GM18507 (cell line): ENCODE measurements around the gene EPHB2.
"Not testable (repeated sequence)": the region's sequence is repeated elsewhere in the genome, so short reads cannot be mapped to it uniquely, and the experiment has no call there.

Experiments used
- DNase-seq: peaks from one replicate; pipeline ENCODE4 v3.0.0; 2011; ENCODE audit warnings: low read depth; ENCODE audit not compliant: insufficient read length; ENCODE audit errors: extremely low spot score
- FAIRE-seq: peaks from 2 replicates; lab custom pipeline; 2011; peaks lifted over from hg19 to GRCh38; lab: Jason Lieb, UNC

The EPHB2 gene

DNA sequence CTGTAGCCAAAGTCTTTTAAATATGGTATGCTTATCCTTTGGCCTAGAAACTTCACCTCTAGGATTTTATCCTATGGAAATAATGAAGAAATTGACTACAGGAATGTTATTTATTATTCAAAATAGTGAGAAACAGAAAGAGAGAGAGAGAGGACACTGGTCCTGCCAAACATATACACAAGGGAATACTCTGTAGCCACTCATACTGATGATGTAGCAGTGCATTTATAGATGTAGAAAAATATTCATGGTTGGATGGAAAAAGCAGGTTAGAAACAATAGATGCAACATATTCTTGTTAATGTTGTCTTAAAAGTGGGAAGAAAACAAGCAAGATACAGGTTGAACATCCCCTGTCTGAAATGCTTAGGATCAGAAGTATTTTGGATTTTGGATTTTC, 22.2 kb upstream of the EPHB2 start:
- DNase-seq (no peak), FAIRE-seq (no peak)

DNA sequence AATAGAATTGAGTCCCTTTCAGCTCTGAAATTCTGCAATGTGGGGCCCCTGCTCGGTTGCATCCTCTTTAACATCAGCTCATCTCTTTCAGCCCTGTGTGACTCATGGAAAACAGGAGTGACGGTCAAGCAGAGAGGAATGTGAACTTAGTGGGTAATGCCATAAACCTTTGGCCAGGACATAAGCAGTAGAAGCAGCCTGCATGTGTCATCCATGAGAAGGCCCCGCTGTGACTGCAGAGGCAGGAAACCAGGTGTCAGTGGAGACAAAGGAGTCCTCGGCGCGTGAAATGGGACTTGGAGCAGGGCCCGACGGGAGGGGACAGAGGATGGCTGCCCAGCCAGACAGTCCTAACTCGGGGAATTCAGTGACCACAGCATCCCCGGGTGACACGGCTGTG, 21.1 kb upstream of the EPHB2 start:
- FAIRE-seq (no peak), DNase-seq (no peak)

GRCh38 chr1:22691031-22691753, 19.4 kb upstream of the EPHB2 start:
- no peak for FAIRE-seq
- DNase-seq: no peak

GRCh38 chr1:22694172-22694571, 16.5 kb upstream of the EPHB2 start:
- FAIRE-seq: no peak

GRCh38 chr1:22696610-22697009, 14.0 kb upstream of the EPHB2 start:
- DNase-seq: no peak
- no peak for FAIRE-seq

More at GRCh38 chr1:22694172-22694571, 16.5 kb upstream of the EPHB2 start:
- DNase-seq: no peak

DNA sequence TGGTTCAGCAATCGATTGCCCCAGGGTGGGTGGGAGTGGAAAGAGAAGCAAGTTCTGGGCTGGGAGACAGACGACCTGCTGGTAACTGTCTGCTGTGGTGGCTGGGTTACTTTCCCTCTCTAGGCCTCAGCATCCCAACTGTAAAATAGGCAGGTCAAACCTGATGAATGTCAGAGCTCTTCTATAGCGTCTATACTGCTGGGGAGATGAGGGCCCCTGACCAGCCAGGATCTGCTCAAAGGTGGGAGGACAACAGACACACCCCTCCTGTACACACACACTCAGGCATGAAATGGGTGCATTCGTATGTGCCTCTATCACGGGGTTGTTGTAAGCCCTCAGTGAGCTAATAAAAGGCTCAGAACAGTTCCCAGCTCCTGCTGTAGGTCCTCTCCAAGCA, 12.7 kb upstream of the EPHB2 start:
- DNase-seq (no peak), FAIRE-seq (no peak)

GRCh38 chr1:22699681-22700520, 10.7 kb upstream of the EPHB2 start:
- FAIRE-seq (no peak), DNase-seq (no peak)

DNA sequence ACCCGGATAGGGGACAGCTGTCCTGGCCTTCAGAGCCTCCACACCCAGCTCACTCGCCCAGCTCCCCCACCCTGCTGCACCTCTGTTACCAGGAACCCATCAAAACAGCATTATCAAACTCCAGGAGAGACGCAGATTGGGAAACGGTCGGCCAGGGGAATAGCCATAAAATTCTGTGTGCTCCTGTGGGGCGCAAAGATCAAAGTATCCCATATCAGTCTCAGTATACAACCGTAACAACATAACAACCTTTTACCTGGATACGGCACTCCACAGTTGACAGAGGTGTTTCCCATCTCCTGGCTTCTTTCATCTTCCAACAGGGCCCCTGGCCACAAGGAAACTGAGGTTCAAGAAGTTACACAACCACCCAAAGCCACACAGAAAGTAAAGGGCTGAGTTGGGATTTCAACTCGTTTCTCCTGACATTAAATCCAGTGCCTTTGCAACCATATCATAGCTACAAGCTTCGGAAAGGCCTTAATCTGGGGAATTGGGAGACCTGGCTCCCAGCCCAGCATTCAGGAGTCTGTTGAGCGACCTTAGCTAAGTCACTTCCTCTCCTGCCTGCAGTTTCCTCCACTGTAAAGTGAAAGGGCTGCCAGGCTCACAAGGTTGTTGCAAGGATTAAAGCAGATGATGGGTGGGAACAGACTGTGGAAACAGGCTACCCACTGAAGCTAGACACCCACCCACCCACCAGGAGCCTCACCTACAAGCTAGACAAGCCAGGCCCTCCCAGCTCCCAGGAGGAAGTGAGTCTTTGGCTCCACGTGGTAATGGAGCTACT, 8.1 kb upstream of the EPHB2 start:
- DNase-seq: no peak
- FAIRE-seq: no peak

GRCh38 chr1:22704440-22705067, 6.1 kb upstream of the EPHB2 start:
- DNase-seq: peak; percentile 68
- peak; percentile 89 for FAIRE-seq

GRCh38 chr1:22705586-22705985, 5.1 kb upstream of the EPHB2 start:
- DNase-seq (no peak), FAIRE-seq (no peak)

GRCh38 chr1:22706100-22706499, 4.5 kb upstream of the EPHB2 start:
- not testable (repeated sequence) for FAIRE-seq, DNase-seq

DNA sequence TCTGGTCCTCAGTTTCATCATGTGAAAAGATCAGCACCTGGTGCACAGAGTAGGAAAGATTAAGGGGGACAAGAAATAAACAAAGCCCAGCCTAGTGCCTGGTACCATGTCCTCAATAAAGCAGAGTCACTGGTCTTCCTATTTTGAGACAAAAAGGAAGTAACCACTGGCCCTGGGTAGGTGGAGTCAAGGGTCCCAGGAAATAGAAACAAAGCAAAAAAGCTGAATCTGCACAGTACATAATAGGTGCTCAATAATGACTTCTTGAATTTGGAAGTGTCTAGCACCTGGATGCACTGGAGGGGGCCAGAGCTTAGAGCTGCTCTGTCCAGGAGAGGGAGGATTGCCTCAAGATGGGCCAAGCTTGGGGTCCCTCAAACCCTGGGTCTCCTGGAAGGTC, 1.9 kb upstream of the EPHB2 start:
- FAIRE-seq (no peak), DNase-seq (no peak)

DNA sequence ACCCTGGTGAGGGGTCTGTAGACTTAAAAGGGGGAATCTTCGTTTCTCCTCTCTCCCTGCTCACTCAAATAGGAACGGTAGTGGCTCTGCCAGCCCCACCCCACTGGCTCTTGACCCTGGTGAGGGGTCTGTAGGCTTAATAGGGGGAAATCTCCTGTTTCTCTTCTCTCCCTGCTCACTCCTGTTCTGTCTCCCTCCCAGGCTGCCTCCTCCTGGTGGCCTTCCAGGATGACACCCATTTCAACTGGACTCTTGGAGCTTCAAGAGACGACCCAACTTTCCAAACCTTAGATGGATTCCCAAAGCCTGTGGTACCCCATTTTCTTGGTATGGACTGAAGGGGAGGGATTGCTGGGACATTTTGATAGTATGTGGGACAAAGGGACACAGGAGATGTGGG, 1.4 kb upstream of the EPHB2 start:
- DNase-seq (no peak), FAIRE-seq (no peak)

- DNase-seq: no peak
- FAIRE-seq: no peak
These were observed 543 bp upstream of the EPHB2 start for GRCh38 chr1:22709891-22710700.

GRCh38 chr1:22711071-22711470, 432 bp downstream of the EPHB2 start:
- no peak for DNase-seq
- no peak for FAIRE-seq

DNA sequence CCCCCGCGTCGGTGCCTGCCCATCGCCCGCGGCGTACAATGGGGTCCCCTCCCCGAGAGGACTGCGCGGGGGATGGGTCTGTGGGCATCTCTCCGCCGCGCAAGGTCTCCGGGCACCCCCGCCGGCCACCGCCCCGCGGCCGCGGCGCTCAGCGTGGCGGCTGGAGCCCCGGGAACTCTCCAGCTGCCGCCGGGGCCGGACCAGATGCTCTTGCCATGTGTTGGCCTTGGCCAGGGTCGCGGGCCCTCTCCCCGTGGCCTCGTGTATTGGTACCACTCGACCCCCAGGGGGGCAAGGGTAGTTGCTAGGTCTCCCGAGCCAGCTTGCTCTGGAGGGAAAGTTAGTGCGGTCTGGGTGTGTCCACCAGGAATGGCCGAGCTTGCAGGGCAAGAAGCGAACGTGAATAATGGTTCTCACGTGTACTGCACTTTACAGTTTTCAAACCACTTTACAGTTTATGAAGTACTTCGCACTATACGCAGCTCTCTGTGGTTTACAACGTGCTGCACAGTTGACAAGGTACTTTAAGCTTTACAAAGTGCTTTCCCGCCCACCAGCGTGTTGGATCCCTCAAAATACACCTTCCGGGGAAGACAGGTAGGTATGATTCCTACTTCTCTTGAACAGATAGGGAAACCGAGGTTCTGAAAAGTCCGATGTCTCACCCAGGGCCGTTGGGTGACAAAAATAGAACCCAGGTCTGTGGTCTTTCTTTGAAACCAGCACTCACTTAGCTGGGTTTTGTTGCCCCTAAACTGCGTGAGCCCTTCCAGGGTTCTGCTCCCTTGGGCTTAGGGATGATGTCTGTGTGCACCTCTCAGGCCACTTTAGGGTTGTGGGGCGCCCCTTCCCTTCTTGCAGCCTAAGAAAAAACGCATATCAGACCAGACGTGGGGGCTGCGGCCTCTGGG, 1.2 kb downstream of the EPHB2 start:
- DNase-seq (no peak), FAIRE-seq (peak; percentile 54)

- peak; percentile 48 for DNase-seq
These were observed 2.0 kb downstream of the EPHB2 start for GRCh38 chr1:22712502-22713271.

More at GRCh38 chr1:22712502-22713271, 2.0 kb downstream of the EPHB2 start:
- FAIRE-seq: no peak
